Measurements from ENCODE around the gene PSMD2.

- TF ChIP-seq CTCF (IDR thresholded peaks at IDR 0.05), result no peak
- no peak for TF ChIP-seq POLR2AphosphoS5 (IDR thresholded peaks at IDR 0.05)
Measured at GRCh38 chr3:184351511-184352148, 52.6 kb downstream of the PSMD2 start.

Data from sigmoid colon (tissue), 4 donors.